OCI-LY3 (cell line): ENCODE results near the gene ABCA4.

Experiments
- CTCF ChIP-seq: fragments of 200-600, 300-600 bp; sonication (generic); IDR thresholded peaks from 2 replicates; pipeline ENCODE4 v1.5.1; 2014; ENCODE audit warnings: antibody characterized with exemption, low read length, low read depth
- EZH2phosphoT487 ChIP-seq: fragments of 200-600 bp; shearing (Covaris generic); IDR thresholded peaks from 2 replicates; pipeline ENCODE4 v1.6.1; 2018; ENCODE audit warnings: antibody characterized with exemption, mixed run types, low read depth

DNA sequence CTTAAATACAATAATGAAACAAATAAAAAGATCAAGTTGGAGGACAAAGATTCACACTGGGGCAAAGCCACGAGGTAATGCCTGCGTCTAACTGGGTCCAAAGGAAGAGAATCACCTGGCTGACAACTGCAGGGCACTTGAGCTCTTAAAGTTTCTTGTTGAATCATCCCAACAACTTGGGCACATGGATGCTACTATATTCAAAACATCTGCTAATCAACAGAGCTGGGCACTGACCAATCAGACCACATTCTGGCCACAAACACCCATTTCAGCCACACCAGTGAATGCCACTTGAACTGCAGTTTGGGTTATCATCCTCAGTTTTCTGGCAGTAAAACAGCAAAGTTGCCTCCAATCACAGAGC is 51.0 kb downstream of the ABCA4 start:
- TF ChIP-seq CTCF (no peak), EZH2phosphoT487 (no peak)
